GM19372 (cell line): ENCODE results near the gene CASP9.

Experiments
- ATAC-seq: cut with Tn5 transposase; IDR thresholded peaks from one replicate; pipeline ENCODE4 v1.9.1; 2021; ENCODE audit warnings: mild to moderate bottlenecking, low read depth, moderate library complexity; ENCODE audit not compliant: unreplicated experiment

The CASP9 gene

GRCh38 chr1:15524021-15524282, at the start of gene CASP9:
Gene CASP9 (minus strand): TSS chr1:15524215. CDS start chr1:15524200, 15 bp downstream.
- no peak for ATAC-seq

DNA sequence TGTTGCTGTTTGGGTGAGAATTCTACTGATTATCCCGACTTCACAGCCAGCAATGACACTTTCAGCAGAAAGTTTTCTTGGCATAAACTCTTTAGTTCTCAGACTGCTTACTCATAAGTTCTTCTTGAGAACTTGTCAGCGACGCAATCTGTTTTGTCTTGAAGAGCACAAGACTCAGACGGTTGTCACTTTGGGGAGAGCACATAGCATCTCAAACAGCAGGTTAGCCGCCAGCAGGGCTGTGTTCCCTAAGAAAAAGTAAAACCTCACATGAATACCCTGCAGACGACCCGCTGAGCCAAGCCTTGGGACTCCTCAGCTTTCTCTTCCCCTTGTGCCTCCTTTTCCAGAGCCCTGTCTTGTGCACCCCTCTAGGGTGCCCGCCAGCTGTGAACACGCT, 49.5 kb upstream of the CASP9 start:
- no peak for ATAC-seq

DNA sequence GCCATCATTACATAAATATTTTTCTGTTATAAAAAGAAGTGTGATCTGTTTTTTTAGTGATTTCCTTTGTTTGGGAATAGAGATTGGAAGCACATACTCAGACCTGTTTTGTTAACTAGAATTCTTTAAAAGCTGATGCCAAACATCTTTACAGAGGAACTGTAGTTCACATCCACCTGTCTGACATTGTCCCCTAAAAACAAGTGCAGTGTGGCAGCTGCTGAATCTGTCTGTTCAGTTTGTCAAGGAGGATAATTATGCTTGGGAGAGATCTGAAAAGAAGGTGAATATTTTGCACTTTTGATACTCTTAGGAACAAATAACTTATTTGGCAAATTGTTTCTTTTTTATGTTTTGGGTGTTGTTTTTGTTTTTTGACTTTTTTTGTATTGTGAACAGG, 47.3 kb upstream of the CASP9 start:
- no peak for ATAC-seq

DNA sequence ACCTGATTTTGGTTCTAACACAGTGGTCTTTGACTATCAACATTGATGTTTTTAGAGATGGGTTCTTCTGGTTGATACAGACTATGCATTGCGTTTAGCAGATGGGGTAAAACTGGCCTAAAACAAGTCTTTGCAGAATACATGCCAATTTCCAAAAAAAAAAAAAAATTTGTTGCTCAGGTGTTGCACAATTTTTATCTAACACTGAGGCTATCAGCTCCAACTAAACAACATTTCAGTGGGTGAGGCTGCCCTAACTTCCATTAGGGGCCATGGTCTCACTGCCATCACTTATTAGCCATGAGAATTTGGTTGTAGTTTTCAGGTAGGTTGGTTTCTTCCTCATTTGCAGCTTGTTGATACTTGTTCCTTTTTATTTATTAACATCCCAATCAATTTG, 46.8 kb upstream of the CASP9 start:
- ATAC-seq: no peak

DNA sequence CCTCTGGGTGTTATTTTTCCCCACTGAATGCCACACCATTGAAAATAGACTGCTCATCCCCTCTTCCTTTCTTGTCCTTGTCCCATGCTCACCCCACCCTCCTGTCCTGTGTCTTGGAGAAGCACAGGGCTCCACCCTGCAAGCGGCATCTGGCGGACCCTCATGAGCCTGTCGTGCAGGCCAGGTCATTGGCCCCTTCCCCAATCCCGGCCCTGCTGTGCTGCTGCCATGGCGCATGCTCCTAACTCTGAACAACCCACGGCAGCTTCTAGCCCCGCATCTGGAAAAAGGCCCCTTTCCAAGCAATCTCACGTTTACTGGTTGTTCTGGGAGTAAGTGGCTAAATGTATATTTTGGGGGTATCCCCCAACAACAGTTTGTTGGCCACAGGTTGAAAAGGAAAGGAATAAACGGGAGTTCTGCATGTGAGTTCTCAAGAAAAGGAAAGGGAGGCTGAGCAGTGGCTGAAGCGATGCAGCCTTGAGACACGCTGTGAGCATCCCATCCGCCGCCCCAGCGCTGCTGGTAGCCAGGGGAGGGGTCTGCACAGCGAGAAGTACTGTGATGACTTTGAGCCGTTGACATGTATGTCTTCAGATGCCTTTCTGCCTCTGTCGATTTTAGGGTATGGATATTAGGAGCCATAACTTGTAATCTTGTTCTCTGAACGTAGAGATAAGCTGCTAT, 44.5 kb upstream of the CASP9 start:
- ATAC-seq: no peak

- ATAC-seq: no peak
Observed at GRCh38 chr1:15559189-15559810, 35.3 kb upstream of the CASP9 start.

GRCh38 chr1:15558516-15558915, 34.5 kb upstream of the CASP9 start:
- ATAC-seq: no peak

DNA sequence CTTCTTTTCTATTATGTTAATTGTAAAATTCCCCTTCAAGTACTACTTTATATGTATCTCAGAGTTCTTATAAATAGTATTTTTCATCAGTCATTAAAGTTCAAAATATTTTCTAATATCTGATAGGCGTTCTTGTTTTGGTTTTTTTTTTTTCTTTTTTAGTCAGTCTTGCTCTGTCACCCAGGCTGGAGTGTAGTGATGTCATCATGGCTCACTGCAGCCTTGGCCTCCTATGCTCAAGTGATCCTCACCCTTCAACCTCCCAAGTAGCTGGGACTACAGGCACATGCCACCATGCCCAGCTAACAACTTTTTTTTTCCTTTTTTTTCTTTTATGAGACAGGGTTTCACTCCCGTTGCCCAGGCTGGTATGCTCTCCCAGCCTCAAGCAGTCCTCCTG, 33.6 kb upstream of the CASP9 start:
- ATAC-seq: no peak

- ATAC-seq: no peak
Observed at GRCh38 chr1:15557008-15557407, 33.0 kb upstream of the CASP9 start.

DNA sequence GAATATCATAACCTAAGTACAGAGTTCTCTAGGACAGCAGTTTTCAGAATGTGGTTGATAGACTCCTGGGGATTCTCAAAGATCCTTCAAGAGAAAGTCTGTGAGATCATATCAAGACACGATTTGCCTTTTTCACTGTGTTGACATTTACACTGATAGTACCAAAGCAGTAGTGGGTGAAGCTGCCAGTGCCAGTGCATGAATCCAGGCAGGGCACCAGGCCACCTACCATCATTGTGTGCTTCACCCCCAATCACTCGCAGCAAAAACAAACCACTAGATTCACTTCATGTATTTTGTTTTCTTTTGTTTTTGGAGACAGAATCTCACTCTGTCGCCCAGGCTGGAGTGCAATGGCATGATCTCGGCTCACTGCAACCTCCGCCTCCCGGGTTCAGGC, 26.6 kb upstream of the CASP9 start:
- no peak for ATAC-seq

DNA sequence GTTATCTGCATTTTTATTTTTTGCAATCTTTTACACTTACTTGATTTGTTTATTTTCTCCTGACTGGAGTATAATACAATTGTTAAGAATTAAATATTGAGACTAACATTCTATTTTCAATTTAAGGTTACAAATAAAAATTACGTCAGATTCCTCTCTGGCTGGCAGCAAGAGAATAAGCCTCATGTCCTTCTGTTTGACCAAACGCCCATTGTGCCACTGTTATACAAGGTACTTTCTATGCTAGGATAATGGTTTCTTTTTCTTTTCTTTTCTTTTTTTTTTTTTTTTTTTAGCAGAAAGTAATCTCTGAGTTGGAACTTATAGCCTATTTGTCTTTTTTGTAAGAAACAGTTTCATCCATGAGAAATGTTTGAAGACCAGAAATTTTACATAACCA, 22.6 kb upstream of the CASP9 start:
- no peak for ATAC-seq

- ATAC-seq: no peak
Observed at GRCh38 chr1:15543589-15544568, 19.9 kb upstream of the CASP9 start.

DNA sequence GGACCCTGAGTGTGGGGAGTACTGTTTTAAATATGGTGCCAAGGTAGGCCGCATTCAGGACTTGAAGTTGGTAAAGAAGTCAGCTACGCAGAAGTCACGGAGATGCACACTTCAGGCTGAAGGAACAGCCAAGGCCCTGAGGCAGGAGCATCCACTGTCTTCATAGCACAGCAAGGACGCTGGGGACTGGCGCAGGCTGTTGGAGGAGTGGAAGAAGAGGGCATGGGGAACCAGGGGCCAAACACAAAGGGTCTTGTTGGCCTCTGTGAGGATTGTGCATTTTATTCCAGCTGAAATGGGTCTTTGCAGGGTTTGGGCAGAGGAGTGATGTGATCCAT, 19.2 kb upstream of the CASP9 start:
- ATAC-seq: no peak

DNA sequence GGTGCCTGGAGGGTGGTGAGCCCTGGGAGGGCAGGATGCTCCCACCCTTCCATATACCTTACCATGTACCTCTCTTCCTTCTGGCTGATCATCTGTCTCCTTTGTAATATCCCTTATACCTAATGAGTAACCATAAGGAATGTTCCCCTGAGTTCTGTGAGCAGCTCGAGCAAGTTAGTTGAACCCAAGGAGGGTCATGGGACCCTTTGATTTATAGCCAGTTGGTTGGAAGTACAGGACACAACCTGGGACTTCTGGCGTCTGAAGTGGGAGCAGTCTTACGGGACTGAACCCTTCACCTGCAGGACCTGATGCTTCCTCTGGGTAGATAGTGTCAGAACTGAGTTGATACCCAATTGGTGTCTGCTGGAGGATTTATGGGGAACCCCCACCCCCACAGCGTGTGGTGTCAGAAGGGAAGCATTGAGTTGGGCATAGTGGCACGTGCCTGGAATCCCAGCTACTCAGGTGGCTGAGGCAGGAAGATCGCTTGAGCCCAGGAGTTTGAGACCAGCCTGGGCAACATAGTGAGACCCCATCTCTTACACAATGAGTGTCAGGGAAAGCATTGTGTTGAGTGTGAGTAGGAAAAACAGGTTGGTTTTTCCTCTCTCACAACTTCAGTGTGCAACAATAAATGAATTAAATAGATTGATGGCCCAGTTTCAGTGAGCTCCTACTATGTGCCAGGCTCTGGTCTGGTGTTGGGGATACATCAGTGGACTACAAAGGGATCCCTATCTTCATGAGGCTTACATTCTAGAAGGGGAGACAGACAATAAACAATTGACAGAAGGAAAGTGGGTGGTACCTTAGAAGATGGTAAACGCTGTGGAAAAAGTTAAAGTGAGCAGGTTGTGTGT, 18.6 kb upstream of the CASP9 start:
- ATAC-seq: no peak

GRCh38 chr1:15541231-15541792, 17.3 kb upstream of the CASP9 start:
- no peak for ATAC-seq

DNA sequence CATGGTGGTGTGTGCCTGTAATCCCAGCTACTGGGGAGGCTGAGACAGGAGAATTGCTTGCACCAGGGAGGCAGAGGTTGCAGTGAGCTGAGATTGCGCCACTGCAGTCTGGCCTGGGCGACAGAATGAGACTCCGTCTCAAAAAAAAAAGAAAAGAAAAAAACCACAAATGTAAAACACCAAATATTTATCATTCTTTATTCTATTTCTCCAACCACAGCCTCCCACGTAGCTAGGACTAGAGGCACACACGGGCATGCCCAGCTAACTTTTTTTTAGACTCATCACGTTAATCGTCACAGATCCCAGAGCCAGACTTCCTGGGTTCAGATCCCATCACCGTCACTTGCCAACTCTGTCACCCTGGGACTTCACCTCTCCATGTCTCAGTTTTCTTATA, 16.2 kb upstream of the CASP9 start:
- ATAC-seq: no peak

- no peak for ATAC-seq
Observed at GRCh38 chr1:15538771-15539170, 14.8 kb upstream of the CASP9 start.

DNA sequence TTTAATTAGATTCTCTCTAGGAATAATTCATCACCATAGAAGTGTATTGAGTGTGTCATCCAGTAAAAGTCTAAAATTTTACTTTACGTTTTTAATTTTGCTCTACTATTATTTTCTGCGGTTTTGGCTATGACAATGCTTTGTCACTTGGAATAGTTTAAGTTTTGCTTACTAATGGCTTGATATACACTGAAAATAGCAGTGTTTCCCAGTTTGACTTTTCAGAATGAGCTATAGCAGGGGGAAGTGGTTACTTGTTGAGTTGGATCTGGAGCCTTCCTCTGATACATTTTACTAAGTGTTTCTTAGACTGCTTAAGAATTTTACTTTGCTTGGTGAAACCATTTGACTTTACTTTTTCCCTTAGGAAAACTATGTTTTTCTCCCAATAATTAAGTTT, 7.7 kb upstream of the CASP9 start:
- ATAC-seq: no peak

- ATAC-seq: no peak
Observed at GRCh38 chr1:15531003-15531402, 7.0 kb upstream of the CASP9 start.

DNA sequence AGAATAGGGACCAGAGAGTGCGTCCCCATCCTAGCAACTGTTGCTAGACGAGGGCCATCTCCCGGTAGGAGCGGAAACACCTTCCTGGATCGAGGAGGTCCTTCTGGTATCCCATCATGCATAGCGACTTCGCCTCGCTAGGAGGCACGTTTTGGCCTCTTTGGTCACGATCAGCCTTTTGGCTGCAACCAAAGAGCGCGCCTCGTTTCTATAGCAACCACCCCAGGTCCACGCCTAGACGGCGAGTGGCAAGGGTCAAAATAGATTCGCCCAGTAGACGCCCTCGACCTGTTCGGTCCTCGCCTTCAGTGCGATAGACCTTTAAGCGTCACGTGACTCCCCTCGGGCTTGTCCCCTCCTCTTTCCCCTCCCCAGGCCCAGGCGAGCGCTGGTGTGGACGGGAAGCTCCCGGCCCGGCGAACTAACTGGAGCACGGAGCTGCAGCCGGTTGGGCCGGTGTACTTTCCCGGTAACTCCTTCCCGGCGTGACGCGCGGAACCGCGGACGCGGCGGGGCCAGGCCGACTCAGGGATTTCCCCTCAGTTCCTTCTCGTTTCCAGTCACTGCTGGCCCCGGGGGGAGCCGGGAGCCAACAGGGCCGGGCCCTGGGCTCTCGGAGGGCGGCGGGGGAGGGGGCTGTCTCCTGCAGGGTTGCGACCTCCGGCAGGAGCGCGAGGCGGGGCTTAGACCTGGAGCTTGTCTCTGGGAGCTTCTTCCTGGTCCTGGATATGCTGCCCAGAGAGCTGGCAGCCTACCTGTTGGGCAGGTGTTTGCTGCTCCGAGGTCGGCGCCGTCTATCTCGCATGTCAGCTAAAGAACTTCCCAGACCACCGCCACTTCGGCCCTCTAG, 2.7 kb upstream of the CASP9 start, which contains the start of gene DNAJC16:
DNAJC16 (plus strand) TSS at position 359 of the 850 bp plus-strand sequence. CDS start 2,258 bp downstream, outside the sequence.
- peak; percentile 49 for ATAC-seq
